HCT116 (cell line): ENCODE measurements around the gene LRP2. TPM values are rescaled to one million over a fixed set of nuclear protein-coding genes. Genes with fewer than 3 reads are reported as not detected.

Experiments used
- ATAC-seq: fragments of 200-7000 bp; cut with Tn5 transposase; 2 replicates; pipeline ENCODE4 v1.9.1; 2020; ENCODE audit warnings: mild to moderate bottlenecking, moderate library complexity
- BruUV-seq: library from RNA; stranded (reverse); fragments of 400-500 nt; replicated peaks from 2 replicates; lab custom pipeline; 2021; lab: Mats Ljungman, UMichigan
- CTCF ChIA-PET: fragments of 300-600 bp; sonication (Branson Sonifier 250); formaldehyde crosslinking; loops from one replicate; lab custom pipeline; 2021; ENCODE audit warnings: antibody characterized with exemption; lab: Charles Lee
- POLR2A ChIA-PET: fragments of 300-600, 350-600 bp; sonication (Branson Sonifier 250); formaldehyde crosslinking; loops from one replicate; lab custom pipeline; 2021; ENCODE audit warnings: antibody characterized with exemption; lab: Charles Lee
- RAD21 ChIA-PET, 2 experiments: fragments of 300-600 bp; sonication (Branson Sonifier 250); formaldehyde crosslinking; loops; one replicate each; lab custom pipeline; 2023; ENCODE audit warnings: low total read pairs in 2 of 2; ENCODE audit not compliant: uncharacterized antibody in 2 of 2, unreplicated experiment in 2 of 2, low non-redundant PET in 1 of 2; lab: Charles Lee
- DNase-seq: peaks from one replicate; pipeline ENCODE4 v3.0.0-alpha.2; 2010; ENCODE audit warnings: low read depth, low spot score
- H2AFZ ChIP-seq: fragments of 200-600 bp; shearing (Covaris generic), sonication (generic); 2 replicates; pipeline ENCODE4 v1.6.1; 2017; ENCODE audit warnings: low read depth, mixed run types, mixed read lengths, antibody characterized with exemption, low read length; ENCODE audit not compliant: poor library complexity, severe bottlenecking
- H3K27ac ChIP-seq: 2 replicates; pipeline ENCODE4 v1.5.1; 2012; ENCODE audit warnings: low read depth, low read length
- H3K27me3 ChIP-seq: fragments of 200-600 bp; sonication (generic); 2 replicates; pipeline ENCODE4 v1.6.1; 2016; ENCODE audit warnings: mixed run types, low read length, mixed read lengths; ENCODE audit not compliant: insufficient read depth
- H3K36me3 ChIP-seq, 2 experiments: fragments of 200-500 bp in 1 of 2; fragments of 200-600 bp in 1 of 2; sonication (Bioruptor generic) in 1 of 2; sonication (generic) in 1 of 2; 2 replicates each; pipeline versions ENCODE4 v1.5.1 to v1.6.1; 2014 to 2016; ENCODE audit warnings: low read length in 2 of 2, inconsistent platforms in 1 of 2, mixed read lengths in 1 of 2, mixed run types in 1 of 2; ENCODE audit not compliant: insufficient read depth in 2 of 2, control insufficient read depth in 1 of 2
- H3K4me1 ChIP-seq, 2 experiments: fragments of 200-600 bp in 1 of 2; sonication (generic) in 1 of 2; 2 replicates each; pipeline versions ENCODE4 v1.5.1 to v1.6.1; 2012 to 2017; ENCODE audit warnings: low read length in 2 of 2, inconsistent platforms in 1 of 2, mild to moderate bottlenecking in 1 of 2, mixed read lengths in 1 of 2, mixed run types in 1 of 2, moderate library complexity in 1 of 2; ENCODE audit not compliant: insufficient read depth in 2 of 2, control insufficient read depth in 1 of 2
- H3K4me2 ChIP-seq: fragments of 200-600 bp; sonication (generic); 2 replicates; pipeline ENCODE4 v1.6.1; 2017; ENCODE audit warnings: mixed run types, low read length, mixed read lengths
- H3K4me3 ChIP-seq, 2 experiments: fragments of 200-600 bp in 1 of 2; sonication (generic) in 1 of 2; replicated peaks in 1 of 2; 2 replicates each; pipeline ENCODE4 v1.5.1; 2011 to 2016; ENCODE audit warnings: low read length in 2 of 2, control low read depth in 1 of 2, low read depth in 1 of 2, mild to moderate bottlenecking in 1 of 2, mixed read lengths in 1 of 2, mixed run types in 1 of 2
- H3K79me2 ChIP-seq: fragments of 200-600 bp; sonication (generic); 2 replicates; pipeline ENCODE4 v1.6.1; 2017; ENCODE audit warnings: mild to moderate bottlenecking, mixed run types, low read length, moderate library complexity, mixed read lengths; ENCODE audit not compliant: insufficient read depth
- H3K9ac ChIP-seq: fragments of 200-600 bp; sonication (generic); 2 replicates; pipeline ENCODE4 v1.6.1; 2016; ENCODE audit warnings: low read length, mixed read lengths
- H3K9me2 ChIP-seq: fragments of 200-600 bp; sonication (generic), shearing (Covaris generic); 2 replicates; pipeline ENCODE4 v1.6.1; 2017; ENCODE audit warnings: mixed run types, mild to moderate bottlenecking, moderate library complexity; ENCODE audit not compliant: insufficient read depth
- H3K9me3 ChIP-seq, 2 experiments: fragments of 200-500 bp in 1 of 2; fragments of 200-600 bp in 1 of 2; sonication (Bioruptor generic) in 1 of 2; sonication (generic) in 1 of 2; 2 replicates each; pipeline ENCODE4 v1.6.1; 2014 to 2017; ENCODE audit warnings: low read length in 2 of 2, mixed read lengths in 2 of 2, inconsistent platforms in 1 of 2, low read depth in 1 of 2, mild to moderate bottlenecking in 1 of 2, mixed run types in 1 of 2, moderate library complexity in 1 of 2; ENCODE audit not compliant: control insufficient read depth in 1 of 2, insufficient read depth in 1 of 2
- H4K20me1 ChIP-seq: fragments of 200-600 bp; sonication (generic), shearing (Covaris generic); 2 replicates; pipeline ENCODE4 v1.6.1; 2017; ENCODE audit warnings: mixed run types, mild to moderate bottlenecking, moderate library complexity; ENCODE audit not compliant: insufficient read depth
- EGR1 ChIP-seq: IDR thresholded peaks from 2 replicates; pipeline ENCODE4 v1.6.1; 2012; ENCODE audit warnings: low read depth
- EZH2 ChIP-seq: fragments of 200-600 bp; sonication (generic); IDR thresholded peaks from 2 replicates; pipeline ENCODE4 v1.6.1; 2017; ENCODE audit warnings: antibody characterized with exemption, mixed run types
- EZH2phosphoT487 ChIP-seq: fragments of 200-600 bp; IDR thresholded peaks from 2 replicates; pipeline ENCODE4 v1.6.1; 2018; ENCODE audit warnings: antibody characterized with exemption, borderline replicate concordance
- FOSL1 ChIP-seq: IDR thresholded peaks from 2 replicates; pipeline ENCODE4 v1.6.1; 2012; ENCODE audit warnings: low read depth
- JUND ChIP-seq: IDR thresholded peaks from 2 replicates; pipeline ENCODE4 v1.6.1; 2012
- POLR2A ChIP-seq: IDR thresholded peaks from 2 replicates; pipeline ENCODE4 v1.7.0; 2011; ENCODE audit warnings: borderline replicate concordance; ENCODE audit not compliant: insufficient read depth, insufficient read length; ENCODE audit errors: extremely low read depth
- POLR2AphosphoS5 ChIP-seq: IDR thresholded peaks from 2 replicates; pipeline ENCODE4 v1.6.1; 2011; ENCODE audit warnings: mild to moderate bottlenecking, low read depth, low read length, moderate library complexity
- RAD21 ChIP-seq: IDR thresholded peaks from 2 replicates; pipeline ENCODE4 v1.6.1; 2012; ENCODE audit warnings: low read depth, mild to moderate bottlenecking
- SIN3A ChIP-seq: IDR thresholded peaks from 2 replicates; pipeline ENCODE4 v1.6.1; 2012; ENCODE audit warnings: low read depth
- SP1 ChIP-seq: IDR thresholded peaks from 2 replicates; pipeline ENCODE4 v1.6.1; 2012; ENCODE audit warnings: low read depth
- SRF ChIP-seq: IDR thresholded peaks from 2 replicates; pipeline ENCODE4 v1.6.1; 2012; ENCODE audit warnings: low read depth
- YY1 ChIP-seq: IDR thresholded peaks from 2 replicates; pipeline ENCODE4 v1.6.1; 2011; ENCODE audit warnings: low read length, low read depth, moderate library complexity, mild to moderate bottlenecking; ENCODE audit not compliant: insufficient replicate concordance; ENCODE audit errors: extremely low read depth
- ZFX ChIP-seq: fragments of 450-650 bp; IDR thresholded peaks from 2 replicates; pipeline ENCODE4 v1.6.1; 2017
- ZNF274 ChIP-seq: fragments of 200-500 bp; sonication (Bioruptor generic); IDR thresholded peaks from 2 replicates; pipeline ENCODE4 v1.6.1; 2014; ENCODE audit warnings: mild to moderate bottlenecking, low read depth, low read length, inconsistent platforms
- intact Hi-C: fragments of 100-400 bp; cut with micrococcal nuclease; formaldehyde crosslinking; loops from 2 replicates; pipeline ENCODE4 v1.10.0; 2022
- total RNA-seq: library from RNA; stranded (reverse); gene quantifications from one replicate; pipeline ENCODE4 v1.2.1, GENCODE V29; 2021; ENCODE audit not compliant: unreplicated experiment
- TF ChIP-seq, protein P1 (sequence below): IDR thresholded peaks from 2 replicates; pipeline ENCODE4 v1.6.1; 2012; ENCODE audit warnings: low read depth
- TF ChIP-seq, protein P2 (sequence below): IDR thresholded peaks from 2 replicates; pipeline ENCODE4 v1.6.1; 2012
- TF ChIP-seq, protein P3 (sequence below): IDR thresholded peaks from 2 replicates; pipeline ENCODE4 v1.6.1; 2012
- TF ChIP-seq, protein P4 (sequence below), 3 experiments: fragments of 200-600 bp in 1 of 3; sonication (generic) in 1 of 3; IDR thresholded peaks in 2 of 3; conservative IDR thresholded peaks in 1 of 3; 2 replicates each; pipeline ENCODE4 v1.5.1; 2012 to 2017; ENCODE audit warnings: low read depth in 2 of 3, low read length in 2 of 3, antibody characterized with exemption in 1 of 3, borderline replicate concordance in 1 of 3, control low read depth in 1 of 3, mild to moderate bottlenecking in 1 of 3, mixed read lengths in 1 of 3, mixed run types in 1 of 3, moderate library complexity in 1 of 3; ENCODE audit not compliant: insufficient read depth in 1 of 3

Gene LRP2
- total RNA-seq, 1 experiment from 2014 or later = 0.20 TPM

DNA sequence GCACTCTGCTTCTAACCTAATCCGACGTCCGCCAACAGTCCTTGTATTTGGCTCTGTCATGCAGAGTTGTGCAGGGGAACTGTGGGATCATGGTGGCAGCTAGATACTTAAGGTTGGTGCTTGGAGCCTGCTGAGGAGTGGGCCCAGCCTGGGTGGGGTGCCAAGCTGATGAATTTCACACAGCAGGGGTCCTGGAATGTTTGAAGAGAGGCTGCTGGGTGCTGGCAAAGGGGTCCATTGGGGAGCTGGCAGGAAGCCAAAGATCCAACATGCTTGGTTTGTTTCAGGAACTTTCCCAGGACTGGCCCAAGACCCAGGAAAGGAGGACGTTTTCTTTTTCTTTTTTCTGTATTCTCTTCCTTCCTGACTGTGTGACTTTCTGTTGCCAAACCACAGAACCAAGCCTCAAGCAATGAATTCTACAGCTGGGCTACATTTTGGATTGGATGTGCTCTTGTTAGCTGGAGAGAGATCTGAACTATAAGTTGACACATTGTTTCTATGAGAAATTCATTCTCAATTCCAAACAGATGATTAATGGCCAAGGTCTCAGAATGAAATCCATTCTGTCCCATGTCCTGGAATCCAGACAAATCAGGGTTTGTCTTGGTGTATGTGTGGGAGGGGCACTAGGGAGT is 243.1 kb downstream of the LRP2 start:
- intact Hi-C loops = loop anchor here (10.0 kb wide), 1 partner anchor 656 kb away; no protein-coding TSS in a partner anchor
- H3K9me2 ChIP-seq = no peaks in the 10 kb centered on the region
- POLR2A ChIA-PET = no interaction called here
- H2AFZ ChIP-seq = no peak overlapping the region
- no peak overlapping the region for H3K9ac ChIP-seq
- DNase-seq (no peak), ATAC-seq (no peak)
- no peaks in the 10 kb centered on the region for H3K36me3 ChIP-seq
- BruUV-seq = no TSS peak
- no peak overlapping the region for H3K4me2 ChIP-seq
- no peaks in the 10 kb centered on the region for H3K79me2 ChIP-seq
- no peak overlapping the region for H3K4me3 ChIP-seq
- TF ChIP-seq POLR2AphosphoS5 (no peak), JUND (no peak), POLR2A (no peak), ZNF274 (no peak), EZH2phosphoT487 (no peak), SIN3A (no peak), EZH2 (no peak), ZFX (no peak), SRF (no peak), YY1 (no peak), SP1 (no peak), RAD21 (no peak), FOSL1 (no peak), EGR1 (no peak)
- TF ChIP-seq, protein P1, sequence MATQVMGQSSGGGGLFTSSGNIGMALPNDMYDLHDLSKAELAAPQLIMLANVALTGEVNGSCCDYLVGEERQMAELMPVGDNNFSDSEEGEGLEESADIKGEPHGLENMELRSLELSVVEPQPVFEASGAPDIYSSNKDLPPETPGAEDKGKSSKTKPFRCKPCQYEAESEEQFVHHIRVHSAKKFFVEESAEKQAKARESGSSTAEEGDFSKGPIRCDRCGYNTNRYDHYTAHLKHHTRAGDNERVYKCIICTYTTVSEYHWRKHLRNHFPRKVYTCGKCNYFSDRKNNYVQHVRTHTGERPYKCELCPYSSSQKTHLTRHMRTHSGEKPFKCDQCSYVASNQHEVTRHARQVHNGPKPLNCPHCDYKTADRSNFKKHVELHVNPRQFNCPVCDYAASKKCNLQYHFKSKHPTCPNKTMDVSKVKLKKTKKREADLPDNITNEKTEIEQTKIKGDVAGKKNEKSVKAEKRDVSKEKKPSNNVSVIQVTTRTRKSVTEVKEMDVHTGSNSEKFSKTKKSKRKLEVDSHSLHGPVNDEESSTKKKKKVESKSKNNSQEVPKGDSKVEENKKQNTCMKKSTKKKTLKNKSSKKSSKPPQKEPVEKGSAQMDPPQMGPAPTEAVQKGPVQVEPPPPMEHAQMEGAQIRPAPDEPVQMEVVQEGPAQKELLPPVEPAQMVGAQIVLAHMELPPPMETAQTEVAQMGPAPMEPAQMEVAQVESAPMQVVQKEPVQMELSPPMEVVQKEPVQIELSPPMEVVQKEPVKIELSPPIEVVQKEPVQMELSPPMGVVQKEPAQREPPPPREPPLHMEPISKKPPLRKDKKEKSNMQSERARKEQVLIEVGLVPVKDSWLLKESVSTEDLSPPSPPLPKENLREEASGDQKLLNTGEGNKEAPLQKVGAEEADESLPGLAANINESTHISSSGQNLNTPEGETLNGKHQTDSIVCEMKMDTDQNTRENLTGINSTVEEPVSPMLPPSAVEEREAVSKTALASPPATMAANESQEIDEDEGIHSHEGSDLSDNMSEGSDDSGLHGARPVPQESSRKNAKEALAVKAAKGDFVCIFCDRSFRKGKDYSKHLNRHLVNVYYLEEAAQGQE = no peak
- TF ChIP-seq, protein P2, sequence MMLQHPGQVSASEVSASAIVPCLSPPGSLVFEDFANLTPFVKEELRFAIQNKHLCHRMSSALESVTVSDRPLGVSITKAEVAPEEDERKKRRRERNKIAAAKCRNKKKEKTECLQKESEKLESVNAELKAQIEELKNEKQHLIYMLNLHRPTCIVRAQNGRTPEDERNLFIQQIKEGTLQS = no peak
- TF ChIP-seq, protein P3, sequence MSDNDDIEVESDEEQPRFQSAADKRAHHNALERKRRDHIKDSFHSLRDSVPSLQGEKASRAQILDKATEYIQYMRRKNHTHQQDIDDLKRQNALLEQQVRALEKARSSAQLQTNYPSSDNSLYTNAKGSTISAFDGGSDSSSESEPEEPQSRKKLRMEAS = no peak
- TF ChIP-seq, protein P4, sequence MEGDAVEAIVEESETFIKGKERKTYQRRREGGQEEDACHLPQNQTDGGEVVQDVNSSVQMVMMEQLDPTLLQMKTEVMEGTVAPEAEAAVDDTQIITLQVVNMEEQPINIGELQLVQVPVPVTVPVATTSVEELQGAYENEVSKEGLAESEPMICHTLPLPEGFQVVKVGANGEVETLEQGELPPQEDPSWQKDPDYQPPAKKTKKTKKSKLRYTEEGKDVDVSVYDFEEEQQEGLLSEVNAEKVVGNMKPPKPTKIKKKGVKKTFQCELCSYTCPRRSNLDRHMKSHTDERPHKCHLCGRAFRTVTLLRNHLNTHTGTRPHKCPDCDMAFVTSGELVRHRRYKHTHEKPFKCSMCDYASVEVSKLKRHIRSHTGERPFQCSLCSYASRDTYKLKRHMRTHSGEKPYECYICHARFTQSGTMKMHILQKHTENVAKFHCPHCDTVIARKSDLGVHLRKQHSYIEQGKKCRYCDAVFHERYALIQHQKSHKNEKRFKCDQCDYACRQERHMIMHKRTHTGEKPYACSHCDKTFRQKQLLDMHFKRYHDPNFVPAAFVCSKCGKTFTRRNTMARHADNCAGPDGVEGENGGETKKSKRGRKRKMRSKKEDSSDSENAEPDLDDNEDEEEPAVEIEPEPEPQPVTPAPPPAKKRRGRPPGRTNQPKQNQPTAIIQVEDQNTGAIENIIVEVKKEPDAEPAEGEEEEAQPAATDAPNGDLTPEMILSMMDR (IDR thresholded peaks at IDR 0.05 in 2 of 3, conservative IDR thresholded peaks at IDR 0.05 in 1 of 3; ENCODE audit: borderline replicate concordance in 1 of 3, insufficient read depth in 1 of 3, low read depth in 2 of 3, low read length in 2 of 3) = no peak
- peaks cover 12% of the 10 kb centered on the region; the same call in 1 of the 2 replicates for H3K27me3 ChIP-seq
- RAD21 ChIA-PET = no interaction called here
- H3K9me3 ChIP-seq = no peaks in the 10 kb centered on the region
- no peaks in the 10 kb centered on the region for H3K4me1 ChIP-seq
- H4K20me1 ChIP-seq = no peaks in the 10 kb centered on the region
- H3K27ac ChIP-seq = no peak overlapping the region
- CTCF ChIA-PET = no interaction called here
